GM23338 (cell line): ENCODE results near the gene FUBP1.

Experiments used
- CREB1 ChIP-seq: fragments of 250-450 bp; sonication (Bioruptor Pico); IDR thresholded peaks from 2 replicates; pipeline ENCODE4 v1.5.0; 2020; ENCODE audit warnings: low read depth, mild to moderate bottlenecking, moderate library complexity
- CTCF ChIP-seq, 2 experiments: fragments of 200-600 bp in 1 of 2; sonication (generic) in 1 of 2; conservative IDR thresholded peaks; 2 replicates each; pipeline versions ENCODE4 v1.5.1 to v1.6.1; 2016 to 2017; ENCODE audit warnings: antibody characterized with exemption in 2 of 2, low read depth in 2 of 2, mild to moderate bottlenecking in 2 of 2, moderate library complexity in 1 of 2
- ETS1 ChIP-seq: IDR thresholded peaks from 2 replicates; pipeline ENCODE4 v1.6.1; 2016; ENCODE audit warnings: antibody characterized with exemption
- EZH2 ChIP-seq: fragments of 200-600 bp; sonication (generic); IDR thresholded peaks from one replicate; pipeline ENCODE4 v1.8.0; 2017; ENCODE audit warnings: antibody characterized with exemption, mild to moderate bottlenecking, low read depth; ENCODE audit not compliant: unreplicated experiment
- EZH2phosphoT487 ChIP-seq: fragments of 200-600 bp; sonication (generic); IDR thresholded peaks from one replicate; pipeline ENCODE4 v1.8.1; 2018; ENCODE audit warnings: antibody characterized with exemption; ENCODE audit not compliant: unreplicated experiment
- JUNB ChIP-seq: IDR thresholded peaks from one replicate; pipeline ENCODE4 v1.6.1; 2016; ENCODE audit warnings: antibody characterized with exemption; ENCODE audit not compliant: unreplicated experiment
- NANOG ChIP-seq: IDR thresholded peaks from 2 replicates; pipeline ENCODE4 v1.6.1; 2016; ENCODE audit warnings: antibody characterized with exemption, borderline replicate concordance
- POLR2AphosphoS5 ChIP-seq: IDR thresholded peaks from 2 replicates; pipeline ENCODE4 v1.6.1; 2016; ENCODE audit warnings: antibody characterized with exemption, low read depth
- REST ChIP-seq: IDR thresholded peaks from one replicate; pipeline ENCODE4 v1.6.1; 2018; ENCODE audit warnings: antibody characterized with exemption; ENCODE audit not compliant: unreplicated experiment
- STAT1 ChIP-seq: IDR thresholded peaks from one replicate; pipeline ENCODE4 v1.6.1; 2016; ENCODE audit warnings: antibody characterized with exemption; ENCODE audit not compliant: unreplicated experiment
- ZNF114 ChIP-seq: fragments of 250-450 bp; sonication (Bioruptor Pico); IDR thresholded peaks from 2 replicates; pipeline ENCODE4 v1.5.0; 2020; ENCODE audit warnings: mild to moderate bottlenecking, moderate library complexity
- ZNF331 ChIP-seq: fragments of 250-450 bp; sonication (Bioruptor Pico); IDR thresholded peaks from 2 replicates; pipeline ENCODE4 v1.5.0; 2020; ENCODE audit warnings: low read depth, mild to moderate bottlenecking, moderate library complexity
- ZNF462 ChIP-seq: fragments of 250-450 bp; sonication (Bioruptor Pico); IDR thresholded peaks from 2 replicates; pipeline ENCODE4 v1.5.0; 2020; ENCODE audit warnings: mild to moderate bottlenecking, moderate library complexity

- TF ChIP-seq CTCF (conservative IDR thresholded peaks at IDR 0.05; ENCODE audit: low read depth in 2 of 2) (no peak), EZH2 (no peak), EZH2phosphoT487 (no peak), POLR2AphosphoS5 (no peak), ZNF114 (CRISPR knock-in tag) (no peak), REST (no peak), CREB1 (CRISPR knock-in tag) (no peak), JUNB (no peak), NANOG (no peak), ZNF462 (no peak), ETS1 (no peak), STAT1 (no peak), ZNF331 (CRISPR knock-in tag) (no peak)
These were observed 5.8 kb upstream of the FUBP1 start for GRCh38 chr1:77984629-77985028.
